Calu3 (cell line): Measurements from ENCODE around the gene ATP8A2. TPM values are rescaled to one million over a fixed set of nuclear protein-coding genes. Genes with fewer than 3 reads are reported as not detected.

Experiments
- BruUV-seq: library from RNA; stranded (reverse); fragments of 400-500 nt; replicated peaks from 2 replicates; lab custom pipeline; 2021; lab: Mats Ljungman, UMichigan
- CTCF ChIA-PET: fragments of 300-600 bp; sonication (Branson Sonifier 250); formaldehyde crosslinking; loops from one replicate; lab custom pipeline; 2022; ENCODE audit warnings: antibody characterized with exemption; lab: Charles Lee
- DNase-seq: peaks from one replicate; pipeline ENCODE4 v3.0.0; 2022
- H3K27ac Mint-ChIP-seq: one replicate; pipeline ENCODE4 v1.8.0; 2022; ENCODE audit warnings: mixed read lengths; ENCODE audit not compliant: unreplicated experiment
- H3K27me3 Mint-ChIP-seq: one replicate; pipeline ENCODE4 v1.8.0; 2022; ENCODE audit warnings: mixed read lengths; ENCODE audit not compliant: unreplicated experiment
- H3K36me3 Mint-ChIP-seq: one replicate; pipeline ENCODE4 v1.8.0; 2022; ENCODE audit warnings: mild to moderate bottlenecking, moderate library complexity, mixed read lengths; ENCODE audit not compliant: insufficient read depth, unreplicated experiment
- H3K4me1 Mint-ChIP-seq: one replicate; pipeline ENCODE4 v1.8.0; 2022; ENCODE audit warnings: mild to moderate bottlenecking, low read depth, mixed read lengths; ENCODE audit not compliant: unreplicated experiment
- H3K4me3 Mint-ChIP-seq: one replicate; pipeline ENCODE4 v1.8.0; 2022; ENCODE audit warnings: mild to moderate bottlenecking, low read depth, moderate library complexity, mixed read lengths; ENCODE audit not compliant: unreplicated experiment
- H3K9me3 Mint-ChIP-seq: one replicate; pipeline ENCODE4 v1.8.0; 2022; ENCODE audit warnings: low read depth, mixed read lengths; ENCODE audit not compliant: unreplicated experiment
- CTCF ChIP-seq: fragments of 200-600 bp; IDR thresholded peaks from one replicate; pipeline ENCODE4 v1.8.0; 2022; ENCODE audit warnings: antibody characterized with exemption; ENCODE audit not compliant: unreplicated experiment
- intact Hi-C: fragments of 100-400 bp; cut with micrococcal nuclease; formaldehyde crosslinking; loops from one replicate; pipeline ENCODE4 v1.10.0; 2022; ENCODE audit not compliant: unreplicated experiment
- total RNA-seq: library from RNA; stranded (reverse); gene quantifications from 2 replicates; pipeline ENCODE4 v1.2.3, GENCODE V29; 2022

ATP8A2 gene
- total RNA-seq, 1 experiment from 2014 or later: 0.05 TPM

- BruUV-seq: no TSS peak
- peaks cover 2% of the 10 kb centered on the region for H3K4me1 Mint-ChIP-seq
- no peak overlapping the region for H3K4me3 Mint-ChIP-seq
- H3K36me3 Mint-ChIP-seq: no peaks in the 10 kb centered on the region
- intact Hi-C loops: no loop called here
- no peak for DNase-seq
- no peaks in the 10 kb centered on the region for H3K9me3 Mint-ChIP-seq
- TF ChIP-seq CTCF: no peak
- H3K27me3 Mint-ChIP-seq: peaks cover 46% of the 10 kb centered on the region
- H3K27ac Mint-ChIP-seq: no peak overlapping the region
- CTCF ChIA-PET: no interaction called here
Measured at GRCh38 chr13:25768376-25768775, 396.6 kb downstream of the ATP8A2 start.

- CTCF ChIA-PET: no interaction called here
- no TSS peak for BruUV-seq
- H3K4me1 Mint-ChIP-seq: peaks cover 6% of the 10 kb centered on the region
Measured at GRCh38 chr13:25768838-25769237, 397.1 kb downstream of the ATP8A2 start.

GRCh38 chr13:25770601-25771000, 398.8 kb downstream of the ATP8A2 start:
- intact Hi-C loops: no loop called here
- DNase-seq: no peak
- H3K9me3 Mint-ChIP-seq: no peaks in the 10 kb centered on the region

More at GRCh38 chr13:25768838-25769237, 397.1 kb downstream of the ATP8A2 start:
- no peak for DNase-seq
- no peak for TF ChIP-seq CTCF
- Mint-ChIP-seq H3K27me3 (peaks cover 46% of the 10 kb centered on the region), H3K9me3 (no peaks in the 10 kb centered on the region), H3K36me3 (no peaks in the 10 kb centered on the region), H3K27ac (no peak overlapping the region), H3K4me3 (no peak overlapping the region)
- intact Hi-C loops: no loop called here

GRCh38 chr13:25771202-25771601, 399.4 kb downstream of the ATP8A2 start:
- H3K27ac Mint-ChIP-seq: no peak overlapping the region
- intact Hi-C loops: no loop called here

More at GRCh38 chr13:25770601-25771000, 398.8 kb downstream of the ATP8A2 start:
- TF ChIP-seq CTCF: no peak
- CTCF ChIA-PET: no interaction called here
- no peaks in the 10 kb centered on the region for H3K36me3 Mint-ChIP-seq
- peaks cover 41% of the 10 kb centered on the region for H3K27me3 Mint-ChIP-seq
- H3K27ac Mint-ChIP-seq: no peak overlapping the region
- peaks cover 8% of the 10 kb centered on the region for H3K4me1 Mint-ChIP-seq
- BruUV-seq: no TSS peak
- H3K4me3 Mint-ChIP-seq: no peak overlapping the region

More at GRCh38 chr13:25771202-25771601, 399.4 kb downstream of the ATP8A2 start:
- BruUV-seq: no TSS peak
- CTCF ChIA-PET: no interaction called here
- no peak for TF ChIP-seq CTCF
- Mint-ChIP-seq H3K36me3 (no peaks in the 10 kb centered on the region), H3K4me3 (no peak overlapping the region), H3K4me1 (peaks cover 8% of the 10 kb centered on the region), H3K27me3 (peaks cover 35% of the 10 kb centered on the region), H3K9me3 (no peaks in the 10 kb centered on the region)
- no peak for DNase-seq
